RPMI8226 (cell line): ENCODE results near the gene DLL3.
A peak's percentile ranks its signal among the peaks of the same experiment; 100 is the strongest.
"Not testable (repeated sequence)": the region's sequence is repeated elsewhere in the genome, so short reads cannot be mapped to it uniquely, and the experiment has no call there.

Experiments
- DNase-seq: peaks from one replicate; pipeline ENCODE4 v3.0.0-alpha.2; 2015

Gene DLL3, protein sequence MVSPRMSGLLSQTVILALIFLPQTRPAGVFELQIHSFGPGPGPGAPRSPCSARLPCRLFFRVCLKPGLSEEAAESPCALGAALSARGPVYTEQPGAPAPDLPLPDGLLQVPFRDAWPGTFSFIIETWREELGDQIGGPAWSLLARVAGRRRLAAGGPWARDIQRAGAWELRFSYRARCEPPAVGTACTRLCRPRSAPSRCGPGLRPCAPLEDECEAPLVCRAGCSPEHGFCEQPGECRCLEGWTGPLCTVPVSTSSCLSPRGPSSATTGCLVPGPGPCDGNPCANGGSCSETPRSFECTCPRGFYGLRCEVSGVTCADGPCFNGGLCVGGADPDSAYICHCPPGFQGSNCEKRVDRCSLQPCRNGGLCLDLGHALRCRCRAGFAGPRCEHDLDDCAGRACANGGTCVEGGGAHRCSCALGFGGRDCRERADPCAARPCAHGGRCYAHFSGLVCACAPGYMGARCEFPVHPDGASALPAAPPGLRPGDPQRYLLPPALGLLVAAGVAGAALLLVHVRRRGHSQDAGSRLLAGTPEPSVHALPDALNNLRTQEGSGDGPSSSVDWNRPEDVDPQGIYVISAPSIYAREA

DNA sequence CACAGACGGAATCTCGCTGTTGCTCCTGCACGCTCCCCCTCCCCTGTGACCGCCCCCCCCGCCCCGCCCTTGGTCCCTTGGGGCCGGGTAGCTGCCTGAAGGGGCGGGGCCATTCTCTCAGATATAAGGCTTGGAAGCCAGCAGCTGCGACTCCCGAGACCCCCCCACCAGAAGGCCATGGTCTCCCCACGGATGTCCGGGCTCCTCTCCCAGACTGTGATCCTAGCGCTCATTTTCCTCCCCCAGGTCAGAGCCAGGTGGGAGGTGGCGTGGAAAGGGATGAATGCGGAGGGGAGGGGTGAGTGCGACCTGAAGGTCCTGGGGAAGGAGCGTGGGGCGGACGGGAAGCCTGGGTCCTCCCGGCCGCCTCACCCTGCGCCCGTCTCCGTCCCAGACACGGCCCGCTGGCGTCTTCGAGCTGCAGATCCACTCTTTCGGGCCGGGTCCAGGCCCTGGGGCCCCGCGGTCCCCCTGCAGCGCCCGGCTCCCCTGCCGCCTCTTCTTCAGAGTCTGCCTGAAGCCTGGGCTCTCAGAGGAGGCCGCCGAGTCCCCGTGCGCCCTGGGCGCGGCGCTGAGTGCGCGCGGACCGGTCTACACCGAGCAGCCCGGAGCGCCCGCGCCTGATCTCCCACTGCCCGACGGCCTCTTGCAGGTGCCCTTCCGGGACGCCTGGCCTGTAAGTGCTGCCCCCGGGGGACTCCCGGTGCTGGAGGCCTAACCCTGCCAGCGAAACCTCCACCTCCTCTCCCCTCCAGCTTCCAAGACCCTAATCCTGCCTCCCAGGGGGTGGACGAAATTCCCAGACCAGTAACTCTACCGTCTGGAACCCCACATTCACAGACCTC is at the start of gene DLL3:
Gene DLL3 (plus strand): TSS at position 150 of the 845 bp plus-strand sequence. CDS start 28 bp downstream, at position 178.
- DNase-seq, result peak; percentile 31

DNA sequence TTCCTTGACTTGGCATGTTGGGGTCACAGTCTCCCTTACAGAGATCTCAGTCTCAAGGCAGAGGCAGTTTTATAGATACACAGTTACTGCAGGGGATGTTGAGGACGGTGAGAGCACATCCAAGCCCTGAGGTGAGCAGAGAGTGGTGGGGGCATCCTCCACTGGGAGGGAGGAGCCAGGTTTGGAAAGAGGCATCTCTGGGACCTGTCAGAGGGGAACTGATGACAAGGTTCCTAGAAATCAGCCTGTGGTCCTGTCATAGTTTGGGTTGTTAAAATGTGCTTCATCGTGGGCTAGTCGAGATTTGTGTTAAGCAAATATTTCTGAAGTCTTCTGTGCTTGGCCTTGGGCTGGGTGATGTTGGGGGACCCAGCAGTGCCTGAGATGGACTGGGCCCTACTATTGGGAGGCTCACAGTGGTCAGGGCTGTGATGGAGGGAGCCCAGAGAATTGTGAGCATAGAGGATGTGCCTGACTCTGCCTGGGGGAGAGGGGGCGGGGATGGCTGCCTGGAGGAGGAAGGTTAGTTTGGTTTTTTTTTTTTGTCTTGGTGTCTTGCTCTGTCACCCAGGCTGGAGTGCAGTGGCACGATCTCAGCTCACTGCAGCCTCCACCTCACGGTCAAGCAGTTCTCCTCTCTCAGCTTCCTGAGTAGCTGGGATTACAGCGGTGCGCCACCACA is 49.5 kb upstream of the DLL3 start:
- no peak for DNase-seq

DNA sequence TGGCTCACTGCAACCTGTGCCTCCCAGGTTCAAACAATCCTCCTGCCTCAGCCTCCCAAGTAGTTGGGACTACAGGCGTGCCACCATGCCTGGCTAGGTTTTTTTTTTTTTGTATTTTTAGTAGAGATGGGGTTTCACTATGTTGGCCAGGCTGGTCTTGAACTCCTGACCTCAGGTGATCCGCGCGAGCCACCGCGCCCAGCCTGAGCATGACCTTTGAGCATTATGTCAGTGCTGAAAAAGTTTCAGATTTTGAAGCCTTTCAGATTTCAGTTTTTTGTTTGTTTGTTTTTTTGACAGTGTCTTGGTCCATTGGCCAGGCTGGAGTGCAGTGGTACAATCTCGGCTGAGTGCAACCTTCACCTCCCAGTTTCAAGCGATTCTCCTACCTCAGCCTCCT is 47.5 kb upstream of the DLL3 start:
- DNase-seq, result not testable (repeated sequence)

DNA sequence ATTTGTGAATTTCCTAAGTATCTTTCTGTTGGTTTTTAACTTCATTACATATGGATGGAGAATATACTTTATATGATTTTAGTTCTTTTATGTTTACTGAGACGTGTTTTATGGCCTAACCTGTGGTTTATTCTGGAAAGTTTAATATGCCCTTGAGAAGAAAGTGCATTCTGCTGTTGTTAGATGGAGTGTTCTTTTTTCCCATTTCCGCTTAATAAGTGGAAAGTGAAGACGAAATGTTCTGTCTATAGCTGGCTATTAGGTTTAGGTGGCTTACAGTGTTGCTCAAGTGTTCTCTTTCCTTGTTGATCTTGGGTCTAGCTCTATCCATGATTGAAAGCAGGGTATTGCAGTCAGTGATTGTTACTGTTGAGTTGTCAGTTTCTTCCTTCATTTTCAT is 35.3 kb upstream of the DLL3 start:
- no peak for DNase-seq

DNA sequence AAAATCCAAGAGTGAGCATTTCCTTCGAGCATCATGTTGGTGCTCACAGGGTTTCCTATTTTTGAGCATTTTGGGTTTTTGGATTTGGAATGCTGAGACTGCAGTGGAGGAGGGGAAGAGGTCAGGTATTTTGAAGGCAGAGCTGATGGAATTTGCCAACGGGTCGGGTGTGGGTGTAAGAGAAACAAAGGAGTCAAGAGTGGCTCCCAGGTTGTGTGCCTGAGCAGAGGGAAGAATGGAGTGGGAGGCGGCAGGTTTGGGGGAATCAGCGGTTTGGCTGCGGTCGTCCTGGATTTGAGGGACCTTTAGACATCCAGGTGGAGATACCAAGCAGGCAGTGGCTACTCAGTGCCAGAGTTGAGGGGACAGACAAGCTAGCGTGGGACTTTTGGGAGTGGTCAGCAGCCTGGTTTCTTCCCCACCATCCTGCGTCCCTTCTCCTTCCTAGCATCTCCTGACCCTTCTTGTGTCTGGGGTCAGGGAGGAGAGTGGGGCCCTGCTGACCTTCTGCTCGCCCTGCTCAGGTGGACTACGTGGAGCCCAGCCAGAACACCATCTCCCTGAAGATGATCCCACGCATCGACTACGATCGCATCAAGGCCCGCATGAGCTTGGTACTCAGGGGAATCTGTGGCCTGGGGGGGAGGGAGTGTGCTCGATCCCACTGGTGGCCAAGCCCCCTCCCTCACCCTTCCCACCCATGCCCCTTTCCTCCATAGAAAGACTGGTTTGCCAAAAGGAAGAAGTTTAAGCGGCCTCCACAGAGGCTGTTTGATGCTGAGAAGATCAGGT is 32.6 kb upstream of the DLL3 start:
- DNase-seq, result no peak

DNA sequence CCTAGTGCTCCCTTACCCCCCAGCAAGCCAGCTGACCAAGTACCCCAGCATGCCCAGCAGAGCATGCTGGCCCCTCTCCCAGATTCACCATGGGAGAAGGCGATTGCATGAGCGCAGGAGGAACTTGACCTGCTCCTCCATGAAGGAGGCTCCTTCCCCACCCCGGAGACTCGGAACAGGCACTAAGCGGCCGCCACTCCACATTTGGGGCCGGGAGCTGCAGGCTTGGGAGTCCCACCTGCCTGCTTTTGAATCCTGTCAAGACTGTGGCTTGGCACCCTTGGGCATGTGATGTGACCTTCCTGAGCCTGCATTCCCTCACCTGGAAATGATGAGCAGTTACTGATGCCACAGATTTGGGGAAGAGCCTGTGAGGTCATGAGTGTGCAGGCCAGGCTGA is 30.8 kb upstream of the DLL3 start:
- no peak for DNase-seq

DNA sequence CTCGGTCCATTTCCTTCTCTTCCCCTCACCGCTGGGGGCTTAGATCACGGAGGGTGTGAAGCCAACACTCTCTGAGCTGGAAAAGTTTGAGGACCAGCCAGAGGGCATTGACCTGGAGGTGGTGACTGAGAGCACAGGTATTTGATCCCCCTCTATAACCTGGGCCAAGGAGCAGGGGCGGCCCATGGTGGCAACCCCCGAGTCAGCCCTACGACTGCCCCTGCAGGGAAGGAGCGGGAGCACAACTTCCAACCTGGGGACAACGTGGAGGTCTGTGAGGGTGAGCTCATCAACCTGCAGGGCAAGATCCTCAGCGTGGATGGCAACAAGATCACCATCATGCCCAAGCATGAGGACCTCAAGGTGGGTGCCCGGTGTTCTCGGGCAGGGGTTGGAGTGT is 29.7 kb upstream of the DLL3 start:
- no peak for DNase-seq

DNA sequence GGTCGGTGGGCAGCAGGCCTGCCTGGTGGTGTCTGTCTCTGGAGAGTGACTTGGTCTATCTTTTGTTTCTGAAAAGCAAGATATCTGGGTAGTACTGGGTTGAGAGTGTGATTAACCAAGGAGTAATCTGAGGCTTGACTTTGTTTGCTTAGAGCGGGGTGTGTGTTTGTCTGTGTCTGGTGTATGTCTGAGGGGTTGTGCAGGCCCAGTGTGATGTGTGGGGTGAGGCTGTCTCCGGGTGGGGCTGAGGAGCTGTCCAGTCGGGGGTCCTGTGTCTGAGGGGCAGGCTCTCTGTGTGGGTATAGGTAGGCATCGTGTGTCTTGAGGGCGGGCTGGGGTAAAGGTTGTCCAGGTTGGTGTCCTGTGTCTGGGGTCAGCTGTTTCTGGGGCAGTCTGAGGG is 29.2 kb upstream of the DLL3 start:
- DNase-seq, result no peak

DNA sequence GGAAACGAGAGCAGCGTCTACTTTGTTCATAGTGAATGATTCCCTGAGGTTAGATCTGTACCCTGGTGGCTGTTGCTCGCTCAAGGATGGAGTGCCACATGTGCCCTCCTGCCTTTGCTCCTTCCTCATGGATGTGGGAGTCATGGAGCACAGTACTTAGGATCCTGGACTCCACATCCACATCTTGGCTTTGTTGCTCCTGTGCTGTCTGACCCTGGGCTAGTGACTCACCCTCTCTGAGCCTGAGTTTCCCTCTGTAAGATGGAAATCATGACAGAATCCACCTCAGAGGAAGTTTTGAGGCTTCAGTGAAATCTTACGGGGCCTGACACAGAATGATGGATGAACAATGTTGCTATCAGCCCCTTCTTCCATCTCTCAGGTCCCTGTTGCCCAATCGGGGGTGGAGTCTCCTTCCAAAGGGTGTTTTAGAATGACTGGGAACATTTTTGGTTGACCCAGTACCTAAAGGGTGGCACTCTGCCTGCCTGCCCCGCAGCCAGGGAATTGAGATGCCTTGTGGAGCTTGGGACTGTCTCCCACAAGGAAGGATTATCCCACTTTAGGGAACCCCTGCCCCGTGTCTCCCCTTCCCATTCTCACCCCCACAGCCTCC is 27.9 kb upstream of the DLL3 start:
- DNase-seq, result no peak

DNA sequence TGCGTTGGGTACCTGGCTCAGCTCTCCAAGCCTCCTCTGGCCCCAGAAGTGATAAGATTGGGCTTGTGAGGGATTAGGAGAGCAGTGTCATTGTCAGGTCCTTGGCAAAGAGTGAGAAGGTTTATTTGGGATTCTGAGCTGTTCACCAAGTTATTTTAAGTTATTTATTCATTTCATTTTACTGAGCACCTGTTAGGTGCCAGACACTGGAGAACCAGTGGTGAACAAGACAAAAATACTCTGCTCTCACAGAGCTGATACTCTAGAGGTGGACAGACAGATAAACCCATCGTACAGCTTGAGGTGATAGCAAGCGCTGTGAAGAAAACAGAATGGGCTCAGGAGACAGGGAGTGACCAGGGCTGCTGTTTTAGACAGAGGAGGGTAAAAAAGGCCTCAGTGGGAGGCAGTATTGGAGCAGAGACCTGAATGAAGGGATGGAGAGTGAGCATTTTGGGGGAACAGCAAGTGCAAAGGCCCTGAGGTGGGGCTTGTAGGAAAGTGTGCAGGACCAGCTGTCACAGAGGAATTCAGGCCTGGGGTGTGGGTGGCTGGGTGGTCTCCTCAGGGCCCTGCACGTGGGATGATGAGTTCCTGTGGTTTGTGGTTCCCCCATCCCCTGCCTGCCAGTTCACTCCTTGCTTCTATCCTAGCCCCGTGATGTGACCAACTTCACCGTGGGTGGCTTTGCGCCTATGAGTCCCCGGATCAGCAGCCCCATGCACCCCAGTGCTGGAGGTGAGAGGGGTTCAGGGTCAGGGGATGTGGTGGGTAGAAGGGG is 26.8 kb upstream of the DLL3 start:
- DNase-seq, result no peak

DNA sequence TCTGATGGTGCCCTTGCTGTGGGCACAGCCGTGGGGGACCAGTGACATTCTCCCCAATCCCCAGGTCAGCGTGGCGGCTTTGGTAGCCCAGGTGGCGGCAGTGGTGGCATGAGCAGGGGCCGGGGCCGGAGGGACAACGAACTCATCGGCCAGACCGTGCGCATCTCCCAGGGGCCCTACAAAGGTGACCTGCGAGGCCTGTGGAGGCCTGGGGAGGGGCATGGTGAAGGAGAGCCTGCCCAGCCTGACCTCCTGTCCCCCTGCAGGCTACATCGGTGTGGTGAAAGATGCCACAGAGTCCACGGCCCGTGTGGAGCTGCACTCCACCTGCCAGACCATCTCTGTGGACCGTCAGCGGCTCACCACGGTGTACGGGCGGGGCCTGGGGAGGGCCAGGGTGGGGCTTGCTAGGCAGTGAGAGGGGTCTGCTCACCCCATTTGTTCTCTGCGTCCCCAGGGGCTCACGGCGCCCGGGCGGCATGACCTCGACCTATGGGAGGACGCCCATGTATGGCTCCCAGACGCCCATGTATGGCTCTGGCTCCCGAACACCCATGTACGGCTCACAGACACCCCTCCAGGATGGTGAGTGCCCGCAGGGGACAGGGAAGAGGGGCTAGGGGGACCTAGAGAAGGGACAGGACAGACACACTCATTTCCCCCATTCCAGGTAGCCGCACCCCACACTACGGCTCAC is 25.9 kb upstream of the DLL3 start:
- DNase-seq, result no peak

DNA sequence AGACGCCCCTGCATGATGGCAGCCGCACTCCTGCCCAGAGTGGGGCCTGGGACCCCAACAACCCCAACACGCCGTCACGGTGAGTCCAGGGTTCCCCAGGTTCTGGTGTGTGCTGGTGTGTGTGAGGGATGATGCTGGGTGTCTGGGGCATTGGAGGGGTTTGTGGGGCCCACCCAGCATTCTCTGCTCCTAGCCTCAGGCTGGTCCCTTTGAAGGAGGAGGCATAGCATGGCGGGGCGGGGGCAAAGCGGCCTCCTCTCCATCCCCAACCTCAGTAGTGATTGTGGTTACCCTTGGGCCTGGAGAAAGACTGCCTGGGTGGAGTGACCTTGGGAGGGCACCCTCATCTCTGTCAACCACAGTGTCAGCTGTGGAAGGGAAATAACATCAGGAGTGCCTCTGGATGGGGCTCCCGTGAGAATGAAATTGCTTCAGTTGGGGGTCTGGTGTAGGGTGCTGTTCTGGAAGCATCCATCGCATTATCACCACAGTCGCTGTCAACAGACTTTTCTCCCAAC is 25.2 kb upstream of the DLL3 start:
- DNase-seq, result no peak

DNA sequence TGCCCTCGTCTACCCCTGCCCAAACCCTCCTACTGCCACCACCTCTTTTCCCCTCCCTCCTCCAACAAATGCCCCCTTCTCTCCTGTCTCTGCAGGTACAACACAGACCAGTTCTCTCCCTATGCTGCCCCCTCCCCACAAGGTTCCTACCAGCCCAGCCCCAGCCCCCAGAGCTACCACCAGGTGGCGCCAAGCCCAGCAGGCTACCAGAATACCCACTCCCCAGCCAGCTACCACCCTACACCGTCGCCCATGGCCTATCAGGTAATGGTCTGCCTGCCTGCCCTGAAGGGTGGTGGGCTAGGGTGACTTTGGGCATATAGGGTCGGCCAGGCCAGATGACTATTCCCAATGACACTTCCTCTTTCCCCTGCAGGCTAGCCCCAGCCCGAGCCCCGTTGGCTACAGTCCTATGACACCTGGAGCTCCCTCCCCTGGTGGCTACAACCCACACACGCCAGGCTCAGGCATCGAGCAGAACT is 24.6 kb upstream of the DLL3 start:
- peak; percentile 43 for DNase-seq

DNA sequence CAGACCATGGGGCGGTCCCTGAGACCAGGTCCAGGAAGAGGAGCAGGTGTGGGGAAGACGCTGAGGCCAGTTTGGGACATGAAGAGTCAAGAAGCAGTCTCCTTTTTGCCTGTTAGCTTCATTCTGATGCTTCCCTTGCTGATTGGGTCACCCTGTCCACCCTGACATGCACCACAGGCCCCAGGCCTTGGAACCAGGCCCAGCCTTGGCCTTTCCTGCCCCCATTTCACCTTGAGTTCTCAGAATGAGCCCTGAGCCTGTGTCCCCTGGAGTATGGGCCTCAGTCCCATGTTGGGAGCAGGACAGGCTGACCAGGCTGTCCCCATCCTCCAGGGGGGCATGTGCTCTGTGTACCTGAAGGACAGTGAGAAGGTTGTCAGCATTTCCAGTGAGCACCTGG is 23.0 kb upstream of the DLL3 start:
- no peak for DNase-seq

DNA sequence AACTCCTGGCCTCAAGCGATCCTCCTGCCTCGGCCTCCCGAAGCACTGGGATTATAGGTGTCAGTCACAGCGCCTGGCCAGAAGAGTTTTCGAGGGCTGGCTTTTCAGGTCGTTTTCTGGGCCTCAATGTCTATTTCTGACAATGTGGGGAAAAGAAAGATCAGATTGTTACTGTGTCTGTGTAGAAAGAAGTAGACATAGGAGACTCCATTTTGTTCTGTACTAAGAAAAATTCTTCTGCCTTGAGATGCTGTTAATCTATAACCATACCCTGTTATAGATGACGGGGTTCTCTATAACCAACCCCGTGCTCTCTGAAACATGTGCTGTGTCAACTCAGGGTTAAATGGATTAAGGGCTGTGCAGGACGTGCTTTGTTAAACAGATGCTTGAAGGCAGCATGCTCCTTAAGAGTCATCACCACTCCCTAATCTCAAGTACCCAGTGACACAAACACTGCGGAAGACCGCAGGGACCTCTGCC is 19.4 kb upstream of the DLL3 start:
- not testable (repeated sequence) for DNase-seq

DNA sequence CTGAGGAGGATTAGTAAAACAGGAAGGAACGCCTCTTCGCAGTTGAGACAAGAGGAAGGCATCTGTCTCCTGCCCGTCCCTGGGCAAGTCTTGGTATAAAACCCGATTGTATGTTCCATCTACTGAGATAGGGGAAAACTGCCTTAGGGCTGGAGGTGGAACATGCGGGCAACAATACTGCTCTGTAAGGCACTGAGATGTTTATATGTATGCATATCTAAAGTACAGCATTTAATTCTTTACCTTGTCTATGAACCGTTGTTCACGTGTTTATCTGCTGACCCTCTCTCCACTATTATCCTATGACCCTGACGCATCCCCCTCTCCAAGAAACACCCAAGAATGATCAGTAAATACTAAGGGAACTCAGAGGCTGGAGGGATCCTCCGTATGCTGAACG is 18.8 kb upstream of the DLL3 start:
- no peak for DNase-seq

DNA sequence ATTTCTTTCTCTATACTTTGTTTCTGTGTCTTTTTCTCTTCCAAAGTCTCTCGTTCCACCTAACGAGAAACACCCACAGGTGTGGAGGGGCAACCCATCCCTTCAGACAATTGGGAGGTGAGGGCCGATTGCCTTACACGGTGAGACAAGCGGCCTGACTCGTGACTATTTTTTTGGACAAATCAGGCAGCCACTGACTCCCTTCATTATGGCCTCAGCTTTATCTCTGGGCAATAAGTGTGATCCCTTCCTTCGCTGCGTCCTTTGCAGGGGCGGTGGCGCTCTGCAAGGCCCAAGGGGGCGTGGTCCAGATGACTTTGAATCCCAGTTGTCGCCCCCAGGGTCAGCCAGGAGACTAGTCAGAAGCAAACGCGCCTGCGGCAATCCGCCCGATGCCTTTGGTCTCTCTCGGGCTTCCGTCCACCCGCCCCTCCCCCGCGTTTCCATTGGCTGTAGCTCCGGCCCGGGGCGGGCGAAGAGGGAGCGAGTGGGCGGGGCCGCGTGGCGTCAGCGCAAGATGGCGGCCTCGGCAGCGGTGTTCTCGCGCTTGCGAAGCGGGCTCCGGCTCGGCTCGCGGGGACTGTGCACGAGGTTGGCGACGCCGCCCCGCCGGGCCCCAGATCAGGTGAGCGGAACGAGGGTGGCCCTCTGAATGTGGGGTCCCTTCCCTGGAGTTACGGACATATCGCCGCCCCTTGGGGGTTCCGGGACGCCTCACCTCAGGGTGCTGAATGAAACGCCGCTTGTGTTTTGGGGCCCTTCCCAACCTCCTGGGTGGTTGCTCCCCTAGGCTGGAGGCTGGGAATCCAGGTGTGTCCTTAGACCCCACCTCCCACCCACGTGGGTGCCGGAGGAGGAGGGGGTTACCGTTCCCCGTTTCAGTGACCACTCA is 18.2 kb upstream of the DLL3 start, which contains the start of gene TIMM50:
Gene TIMM50 (plus strand): TSS at position 502 of the 892 bp plus-strand sequence. CDS start 16 bp downstream, at position 518.
- peak; percentile 95 for DNase-seq

DNA sequence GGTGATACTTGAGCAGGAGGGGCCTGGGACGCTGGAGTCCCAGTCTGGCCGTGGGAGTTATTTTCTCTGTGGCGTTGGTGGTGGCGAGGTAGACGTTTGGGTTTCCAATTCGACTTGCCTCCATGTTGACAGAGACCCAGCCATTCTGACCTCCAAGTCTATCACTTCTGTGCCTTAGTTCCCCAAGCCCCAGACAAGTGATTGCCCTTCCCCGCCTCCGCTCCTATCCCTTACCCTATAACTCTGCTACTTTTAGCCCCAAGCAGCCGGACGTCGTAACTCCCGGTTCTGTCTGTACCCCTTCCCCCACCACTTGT is 17.6 kb upstream of the DLL3 start:
- DNase-seq, result no peak

DNA sequence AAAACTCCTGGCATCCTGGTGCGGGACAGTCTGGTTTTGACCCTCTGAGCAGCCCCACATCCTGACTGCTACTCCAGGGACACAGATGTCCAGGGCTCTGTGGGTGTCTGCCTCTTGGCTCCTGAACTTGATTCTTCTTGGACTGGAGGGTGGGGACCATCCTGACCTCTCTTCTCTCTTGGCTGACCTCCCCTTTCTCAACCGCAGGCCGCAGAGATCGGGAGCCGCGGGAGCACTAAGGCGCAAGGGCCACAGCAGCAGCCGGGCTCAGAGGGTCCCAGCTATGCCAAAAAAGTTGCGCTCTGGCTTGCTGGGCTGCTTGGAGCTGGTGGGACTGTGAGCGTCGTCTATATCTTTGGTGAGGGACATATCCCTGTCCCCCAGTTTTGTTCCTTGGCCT is 17.1 kb upstream of the DLL3 start:
- DNase-seq, result no peak
